HG03045 (cell line): Measurements from ENCODE around the gene KCND3.
"Not testable (repeated sequence)": the region's sequence is repeated elsewhere in the genome, so short reads cannot be mapped to it uniquely, and the experiment has no call there.

ENCODE experiments used
- ATAC-seq: cut with Tn5 transposase; IDR thresholded peaks from one replicate; pipeline ENCODE4 v1.9.1; 2021; ENCODE audit warnings: mild to moderate bottlenecking, moderate library complexity; ENCODE audit not compliant: unreplicated experiment

The KCND3 gene

GRCh38 chr1:111749628-111750027 is 239.8 kb downstream of the KCND3 start:
- no peak for ATAC-seq

- ATAC-seq = no peak
These were observed 241.5 kb downstream of the KCND3 start for GRCh38 chr1:111747947-111748346.

DNA sequence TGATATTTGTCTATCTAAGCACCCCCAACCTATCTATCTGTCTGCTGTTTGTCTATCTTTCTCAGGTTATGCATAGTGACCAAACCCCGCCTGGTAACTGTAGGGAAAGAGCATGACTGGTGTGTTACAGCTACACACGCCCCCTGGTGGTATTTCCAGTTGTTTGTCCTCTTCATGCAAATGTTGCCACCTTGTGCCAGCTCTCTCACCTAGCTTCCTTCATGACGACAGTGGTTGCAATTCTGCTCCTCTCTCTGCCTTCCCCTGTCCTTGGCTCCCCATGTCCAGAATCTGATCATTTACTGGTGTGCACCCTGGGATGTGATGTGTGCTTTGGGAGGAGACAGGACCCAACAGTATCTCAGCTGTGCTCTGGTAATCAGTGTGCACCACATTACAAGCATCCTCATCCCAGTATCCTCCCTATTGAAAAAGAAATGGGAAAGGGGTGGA is 242.2 kb downstream of the KCND3 start:
- ATAC-seq = no peak

DNA sequence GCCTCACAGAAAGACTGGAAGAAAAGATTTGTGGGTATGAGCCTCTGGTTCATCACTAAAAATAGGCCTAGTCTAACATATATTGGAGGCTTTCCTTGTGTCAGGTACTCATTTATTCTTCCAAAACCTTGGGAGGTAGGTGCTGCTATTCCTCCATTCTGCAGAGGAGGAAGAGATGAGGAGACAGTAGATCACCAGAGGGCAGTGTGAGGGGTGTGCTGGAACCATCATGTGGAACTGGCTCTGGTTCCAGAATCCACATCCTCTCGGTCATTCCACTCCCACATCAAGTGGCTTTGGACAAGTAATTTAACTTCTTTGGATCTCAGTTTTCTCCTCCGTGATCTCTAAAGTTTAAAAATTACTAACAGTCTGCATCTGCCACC is 242.9 kb downstream of the KCND3 start:
- no peak for ATAC-seq

DNA sequence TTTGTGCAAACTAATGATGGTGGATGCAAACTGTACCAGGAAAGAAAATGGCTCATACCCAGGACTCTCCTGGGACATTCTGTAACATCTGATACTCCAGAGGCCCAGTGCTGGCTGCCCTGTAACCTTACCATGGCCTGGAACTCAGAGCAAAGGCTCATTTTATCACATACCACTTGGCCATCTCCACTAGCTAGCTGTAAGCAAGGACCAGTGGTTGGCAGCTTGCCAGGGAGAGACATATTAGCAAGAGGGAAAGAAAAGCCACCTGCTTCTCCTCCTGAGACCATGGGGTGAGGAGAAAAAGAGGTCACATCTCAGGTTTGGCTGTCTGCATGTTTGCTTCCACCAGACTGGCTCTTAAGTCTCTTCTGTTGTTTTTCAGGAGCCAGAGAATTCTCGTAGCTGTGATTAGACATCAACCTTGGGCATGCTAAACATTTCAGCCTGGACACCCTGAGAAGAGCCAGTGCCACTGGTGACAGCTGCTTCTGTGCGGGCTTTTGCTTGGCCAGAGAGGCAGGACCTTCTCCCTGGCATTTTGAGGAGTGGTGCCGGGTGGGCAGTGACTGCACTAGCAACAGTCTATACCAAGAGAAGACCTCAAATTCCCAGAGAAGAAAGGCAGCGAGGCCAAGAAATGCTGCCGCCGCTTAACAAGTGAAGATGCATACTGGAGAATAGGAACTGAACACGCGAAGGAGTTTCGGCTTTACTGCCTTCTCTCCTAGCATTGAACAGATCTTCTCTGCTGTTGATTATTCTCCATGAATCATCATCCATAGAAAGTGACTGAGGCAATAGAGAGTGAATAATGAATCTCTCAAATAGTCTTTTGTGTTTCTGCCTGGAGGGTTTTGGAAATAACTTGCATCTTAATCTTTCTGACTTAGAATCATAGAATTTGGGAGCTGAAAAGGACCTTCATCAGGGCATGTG is 243.5 kb downstream of the KCND3 start:
- no peak for ATAC-seq

- no peak for ATAC-seq
These were observed 245.8 kb downstream of the KCND3 start for GRCh38 chr1:111743679-111744101.

GRCh38 chr1:111742938-111743549 is 246.4 kb downstream of the KCND3 start:
- ATAC-seq = no peak

GRCh38 chr1:111742292-111742691 is 247.2 kb downstream of the KCND3 start:
- ATAC-seq = not testable (repeated sequence)

DNA sequence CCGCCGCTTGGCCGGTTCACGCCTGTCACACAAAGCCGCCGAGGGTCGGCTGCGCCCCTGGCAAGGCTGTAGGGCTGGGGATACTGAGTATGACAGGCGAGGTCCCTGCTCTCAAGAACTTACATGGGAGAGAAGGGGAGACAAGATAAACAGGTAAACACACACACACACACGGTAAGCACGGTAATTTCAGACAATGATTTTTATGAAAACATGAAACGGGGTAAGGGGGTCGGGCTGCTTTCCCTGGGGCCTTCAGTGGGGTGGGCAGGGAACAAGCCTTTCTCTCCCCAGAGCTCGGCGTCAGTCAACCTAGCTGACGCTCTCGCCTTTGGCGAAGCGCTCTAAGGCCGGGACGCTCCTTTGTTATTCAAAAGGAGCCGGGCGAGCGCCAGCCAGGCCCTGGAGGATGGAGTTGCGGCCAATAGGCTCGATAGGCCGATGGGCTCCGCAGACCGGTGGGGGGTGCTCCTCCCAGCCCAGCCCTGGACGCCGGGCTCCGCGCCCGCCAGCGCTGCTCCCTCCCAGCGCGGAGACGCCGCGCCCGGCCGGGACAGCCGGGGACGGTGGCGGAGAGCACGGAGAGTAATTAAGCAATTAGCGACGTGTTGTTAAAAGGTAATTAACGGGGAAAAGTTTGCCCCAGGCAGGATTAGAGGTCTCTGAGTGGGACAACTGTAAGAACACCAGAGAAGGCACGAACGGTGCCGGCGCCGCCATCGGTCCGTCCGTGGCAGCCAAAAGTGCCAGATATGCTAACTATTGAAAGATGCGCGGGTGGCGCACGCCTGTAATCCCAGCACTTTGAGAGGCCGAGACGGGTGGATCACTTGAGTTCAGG is 249.3 kb downstream of the KCND3 start:
- no peak for ATAC-seq

- peak; percentile 85 for ATAC-seq
These were observed 250.1 kb downstream of the KCND3 start, which contains the start of gene INKA2 for GRCh38 chr1:111739194-111739924. TSS of gene INKA2 (minus strand) at chr1:111739395. CDS start at chr1:111739242, 153 bp downstream.

GRCh38 chr1:111738436-111739193 is 250.9 kb downstream of the KCND3 start:
- ATAC-seq = peak; percentile 46

DNA sequence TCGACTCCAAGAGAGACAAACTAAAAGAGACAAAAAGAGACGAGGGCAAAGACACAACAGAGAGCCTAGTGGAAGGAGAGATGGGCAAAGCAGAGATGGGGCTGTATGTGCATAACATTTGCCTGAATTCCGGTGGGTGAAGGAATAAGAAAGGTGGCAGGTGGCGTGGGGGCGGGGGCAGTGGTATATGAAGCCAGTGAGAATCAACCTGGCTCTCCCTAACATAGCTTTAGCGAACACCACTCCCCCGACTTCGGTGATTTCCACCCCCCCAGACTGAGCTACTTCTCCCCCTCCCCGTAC is 251.4 kb downstream of the KCND3 start:
- ATAC-seq = no peak

DNA sequence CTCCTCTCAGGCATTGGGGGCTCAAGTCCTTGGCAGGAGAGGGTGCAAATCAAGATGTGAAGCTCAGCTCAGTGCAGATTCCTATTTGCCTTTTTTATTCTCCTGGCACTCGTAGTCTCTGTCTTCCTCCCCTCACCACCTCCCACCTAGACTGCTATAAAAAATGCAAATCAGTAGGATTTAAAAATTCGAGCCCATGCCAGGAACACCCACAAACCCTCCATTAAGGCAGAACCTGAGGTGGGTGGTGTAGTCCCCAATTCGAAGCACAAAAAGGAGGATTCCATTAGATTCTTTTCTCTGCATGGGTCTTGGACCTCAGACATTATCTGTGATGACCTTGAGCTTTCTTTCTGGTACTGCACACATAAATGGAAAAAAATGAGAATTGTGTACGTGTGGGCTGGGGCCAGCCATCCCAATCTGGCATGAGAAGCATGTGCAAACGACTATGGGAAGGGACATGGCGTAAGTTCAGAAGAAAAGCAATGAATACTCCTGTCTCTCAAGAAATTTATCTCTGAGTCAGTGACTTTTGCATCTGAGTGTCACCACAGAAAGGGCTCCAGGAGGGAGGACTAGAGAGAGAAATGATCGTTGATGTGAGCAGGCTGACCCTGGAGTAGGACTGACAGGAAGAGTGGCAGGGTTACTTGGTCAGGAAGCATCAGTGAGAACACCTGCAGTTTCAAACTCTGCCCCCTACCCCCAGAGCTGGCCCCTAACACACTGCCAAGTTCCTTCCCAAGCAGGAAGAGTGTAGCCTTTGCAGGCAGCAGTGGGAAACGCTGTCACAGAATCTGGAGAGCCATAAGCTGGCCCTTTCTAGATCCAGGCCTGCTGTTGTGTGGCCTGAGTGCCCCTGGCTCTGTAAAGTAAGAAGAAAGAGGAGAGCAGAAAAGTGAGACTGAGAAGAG is 252.0 kb downstream of the KCND3 start:
- ATAC-seq = no peak

DNA sequence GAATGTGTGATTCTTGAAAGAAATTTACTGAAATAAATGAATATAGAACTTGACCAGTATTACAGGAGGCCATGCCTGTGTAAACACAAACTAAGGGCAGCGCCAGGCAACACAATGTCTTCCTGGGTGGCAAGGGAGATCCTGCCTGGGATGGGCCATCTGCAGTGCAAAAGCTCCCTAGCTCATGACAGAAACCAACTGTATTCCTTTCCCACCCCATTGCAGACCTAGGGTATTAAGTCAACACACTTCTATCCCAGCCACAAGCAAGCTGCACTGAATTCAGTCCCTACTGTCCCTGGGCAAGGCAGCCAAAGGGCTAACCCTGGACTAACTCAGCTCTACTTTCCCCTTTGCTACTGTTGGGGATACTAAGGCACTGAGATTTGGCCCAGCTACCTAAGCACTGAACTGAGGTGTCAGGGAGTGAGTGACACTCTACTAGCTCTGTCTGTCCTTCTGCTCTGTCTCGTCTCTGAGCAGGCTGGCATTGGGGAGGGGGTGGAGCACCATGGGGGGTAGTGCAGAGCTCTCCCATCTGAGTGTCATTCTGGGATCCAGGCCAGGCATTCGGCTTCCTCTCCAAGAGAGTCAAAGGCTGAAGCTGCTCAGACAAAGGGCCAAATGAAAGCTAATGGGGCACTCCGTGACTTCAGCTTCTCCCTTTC is 252.8 kb downstream of the KCND3 start:
- ATAC-seq = no peak

- no peak for ATAC-seq
These were observed 253.5 kb downstream of the KCND3 start for GRCh38 chr1:111735858-111736544.

DNA sequence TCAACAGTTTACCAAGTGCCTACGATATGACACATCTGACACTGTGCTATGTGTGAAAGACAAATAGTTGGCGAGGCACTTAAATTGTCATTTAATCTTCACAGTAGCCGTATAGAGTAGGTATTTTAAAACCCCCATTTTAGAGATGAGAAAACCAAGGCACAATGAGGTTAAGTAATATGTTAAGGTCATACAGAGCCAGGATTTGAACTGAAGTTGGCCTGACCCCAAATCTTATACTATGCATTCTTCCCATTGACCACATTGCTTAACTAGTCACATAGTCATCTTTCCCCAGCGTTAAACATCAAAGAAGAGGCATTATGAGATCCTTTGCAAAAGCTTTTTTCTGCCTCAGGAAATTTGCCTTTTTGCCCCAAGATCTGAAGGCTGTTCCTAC is 254.1 kb downstream of the KCND3 start:
- no peak for ATAC-seq

- ATAC-seq = no peak
These were observed 254.6 kb downstream of the KCND3 start for GRCh38 chr1:111734856-111735255.

- ATAC-seq = no peak
These were observed 255.0 kb downstream of the KCND3 start for GRCh38 chr1:111734426-111734825.
